IMR-90 (cell line): ENCODE measurements around the gene CLEC2A.

Source experiments
- CTCF ChIP-seq: conservative IDR thresholded peaks from 2 replicates; pipeline ENCODE4 v1.5.1; 2012; ENCODE audit warnings: mild to moderate bottlenecking, low read depth, low read length, improper control_type of control experiment
- POLR2A ChIP-seq: IDR thresholded peaks from 2 replicates; pipeline ENCODE4 v1.6.1; 2012; ENCODE audit warnings: mild to moderate bottlenecking, low read depth, low read length

- TF ChIP-seq CTCF (no peak), POLR2A (no peak)
Observed at GRCh38 chr12:9868311-9868801, 63.8 kb downstream of the CLEC2A start.
